ENCODE measurements around the gene MGLL. TPM values are rescaled to one million over a fixed set of nuclear protein-coding genes. Genes with fewer than 3 reads are reported as not detected.

MGLL gene
- total and polyA plus RNA-seq, 2 donors from 2014 or later, result 74.2 to 250 TPM

DNA sequence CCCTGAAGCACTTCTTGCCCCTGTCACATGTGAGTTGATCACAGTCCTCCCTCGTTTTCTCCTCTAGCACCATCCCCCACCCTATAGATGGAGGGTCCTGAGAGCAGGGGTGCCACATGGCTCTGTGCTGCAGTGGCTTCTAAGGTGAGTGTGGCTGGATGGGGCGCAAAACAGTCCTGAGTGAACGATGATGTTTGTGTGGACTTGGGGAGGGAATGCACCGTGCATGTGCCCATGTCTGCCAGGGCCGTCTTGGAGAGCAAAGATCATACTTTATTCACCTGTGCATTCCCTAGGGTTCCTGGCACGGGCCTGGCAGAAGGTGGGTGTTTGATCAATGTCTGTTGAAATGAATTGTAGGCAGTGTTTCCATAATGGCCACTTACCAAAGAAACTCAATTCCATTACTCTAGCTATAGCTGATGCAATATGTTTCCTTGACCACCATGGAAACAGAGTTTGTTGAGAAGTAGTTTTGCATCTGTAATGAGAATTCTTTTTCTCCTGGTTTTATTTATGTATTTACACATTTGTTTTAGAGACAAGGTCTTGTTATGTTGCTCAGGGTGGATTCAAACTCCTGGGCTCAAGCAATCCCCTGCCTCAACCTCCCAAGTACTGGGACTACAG is 91.5 kb downstream of the MGLL start:
- H3K27me3 ChIP-seq (ENCODE audit: control insufficient read depth, insufficient read depth, low read length), result no peaks in the 10 kb centered on the region
- no peaks in the 10 kb centered on the region for H3K36me3 ChIP-seq (ENCODE audit: control insufficient read depth in 2 of 3, insufficient read depth in 3 of 3, low read length in 3 of 3)
- no peak overlapping the region for H3K4me3 ChIP-seq (ENCODE audit: low read length in 3 of 3)
- H3K4me1 ChIP-seq (ENCODE audit: control insufficient read depth in 2 of 3, insufficient read depth in 2 of 3, low read depth in 1 of 3, low read length in 3 of 3), result peaks cover 8 to 33% (median 25%) of the 10 kb centered on the region in 3 donors
- H3K9ac ChIP-seq (ENCODE audit: low read length in 3 of 3), result no peak overlapping the region
- TF ChIP-seq, protein P1, sequence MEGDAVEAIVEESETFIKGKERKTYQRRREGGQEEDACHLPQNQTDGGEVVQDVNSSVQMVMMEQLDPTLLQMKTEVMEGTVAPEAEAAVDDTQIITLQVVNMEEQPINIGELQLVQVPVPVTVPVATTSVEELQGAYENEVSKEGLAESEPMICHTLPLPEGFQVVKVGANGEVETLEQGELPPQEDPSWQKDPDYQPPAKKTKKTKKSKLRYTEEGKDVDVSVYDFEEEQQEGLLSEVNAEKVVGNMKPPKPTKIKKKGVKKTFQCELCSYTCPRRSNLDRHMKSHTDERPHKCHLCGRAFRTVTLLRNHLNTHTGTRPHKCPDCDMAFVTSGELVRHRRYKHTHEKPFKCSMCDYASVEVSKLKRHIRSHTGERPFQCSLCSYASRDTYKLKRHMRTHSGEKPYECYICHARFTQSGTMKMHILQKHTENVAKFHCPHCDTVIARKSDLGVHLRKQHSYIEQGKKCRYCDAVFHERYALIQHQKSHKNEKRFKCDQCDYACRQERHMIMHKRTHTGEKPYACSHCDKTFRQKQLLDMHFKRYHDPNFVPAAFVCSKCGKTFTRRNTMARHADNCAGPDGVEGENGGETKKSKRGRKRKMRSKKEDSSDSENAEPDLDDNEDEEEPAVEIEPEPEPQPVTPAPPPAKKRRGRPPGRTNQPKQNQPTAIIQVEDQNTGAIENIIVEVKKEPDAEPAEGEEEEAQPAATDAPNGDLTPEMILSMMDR (IDR thresholded peaks at IDR 0.05; ENCODE audit: borderline replicate concordance, extremely low read depth, insufficient read depth), result no peak
- intact Hi-C loops (cut with DNase I), result no loop called here
- FAIRE-seq, result no peak
- H3K27ac ChIP-seq (ENCODE audit: low read depth in 2 of 2, low read length in 2 of 2), result no peak overlapping the region
- DNase-seq, result no peak
- H3K9me3 ChIP-seq (ENCODE audit: control insufficient read depth in 2 of 3, insufficient read depth in 1 of 3, low read length in 3 of 3), result no peaks in the 10 kb centered on the region

DNA sequence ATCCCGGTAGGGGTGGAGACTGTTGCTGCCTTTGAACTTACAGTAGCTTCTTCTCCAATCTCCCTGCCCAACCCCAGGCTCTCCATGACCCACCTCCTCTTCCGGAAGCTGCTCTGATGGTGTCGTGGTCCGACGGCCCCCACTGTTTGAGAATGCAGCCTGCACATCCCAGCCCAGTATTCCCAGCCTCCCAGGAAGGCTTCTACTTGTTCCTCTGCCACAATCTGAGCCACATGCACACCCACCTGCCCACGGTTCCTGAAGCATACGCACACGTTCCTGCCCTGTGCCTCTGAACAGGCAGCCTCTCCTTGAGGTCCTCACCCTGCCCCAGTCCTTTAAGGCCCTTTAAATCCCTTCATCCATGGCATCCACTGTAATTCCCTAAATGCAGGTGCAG is 92.1 kb downstream of the MGLL start:
- no peaks in the 10 kb centered on the region for H3K36me3 ChIP-seq (ENCODE audit: control insufficient read depth in 2 of 3, insufficient read depth in 3 of 3, low read length in 3 of 3)
- no peak overlapping the region for H3K27ac ChIP-seq (ENCODE audit: low read depth in 2 of 2, low read length in 2 of 2)
- TF ChIP-seq, protein P1 (IDR thresholded peaks at IDR 0.05; ENCODE audit: borderline replicate concordance, extremely low read depth, insufficient read depth), result no peak
- H3K9me3 ChIP-seq (ENCODE audit: control insufficient read depth in 2 of 3, insufficient read depth in 1 of 3, low read length in 3 of 3), result no peaks in the 10 kb centered on the region
- intact Hi-C loops (cut with DNase I), result no loop called here
- FAIRE-seq (no peak), DNase-seq (no peak)
- no peak overlapping the region for H3K9ac ChIP-seq (ENCODE audit: low read length in 3 of 3)
- no peak overlapping the region for H3K4me3 ChIP-seq (ENCODE audit: low read length in 3 of 3)
- H3K4me1 ChIP-seq (ENCODE audit: control insufficient read depth in 2 of 3, insufficient read depth in 2 of 3, low read depth in 1 of 3, low read length in 3 of 3), result peaks cover 2 to 27% (median 19%) of the 10 kb centered on the region in 3 donors
- no peaks in the 10 kb centered on the region for H3K27me3 ChIP-seq (ENCODE audit: control insufficient read depth, insufficient read depth, low read length)

DNA sequence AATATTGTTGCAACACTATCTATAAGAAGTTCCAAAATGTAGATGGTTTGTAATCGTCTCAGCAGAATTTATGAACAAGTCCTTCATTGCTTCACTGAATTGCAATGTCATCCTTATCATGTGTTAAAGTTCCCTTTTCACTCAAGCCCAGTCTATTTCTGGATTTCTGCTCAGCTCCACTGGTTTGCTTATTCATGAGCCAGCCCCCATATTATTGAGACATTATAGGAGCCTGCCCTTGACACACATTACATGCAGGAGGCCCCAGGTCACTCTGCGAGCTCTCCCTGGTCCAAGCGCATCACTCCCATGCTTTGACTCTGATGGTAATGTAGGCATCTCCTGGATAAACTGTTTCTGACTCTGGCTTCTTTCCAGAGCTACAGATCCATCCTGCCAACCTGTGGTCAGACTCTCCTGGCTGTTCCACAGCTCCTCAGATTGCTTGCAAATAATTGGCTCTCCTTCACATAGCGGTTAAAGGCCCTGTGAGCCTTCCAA is 92.7 kb downstream of the MGLL start:
- no peaks in the 10 kb centered on the region for H3K36me3 ChIP-seq (ENCODE audit: control insufficient read depth in 2 of 3, insufficient read depth in 3 of 3, low read length in 3 of 3)
- TF ChIP-seq, protein P1 (IDR thresholded peaks at IDR 0.05; ENCODE audit: borderline replicate concordance, extremely low read depth, insufficient read depth), result no peak
- H3K27me3 ChIP-seq (ENCODE audit: control insufficient read depth, insufficient read depth, low read length), result no peaks in the 10 kb centered on the region
- H3K27ac ChIP-seq (ENCODE audit: low read depth in 2 of 2, low read length in 2 of 2), result no peak overlapping the region
- H3K4me1 ChIP-seq (ENCODE audit: control insufficient read depth in 2 of 3, insufficient read depth in 2 of 3, low read depth in 1 of 3, low read length in 3 of 3), result peaks cover 0 to 22% (median 14%) of the 10 kb centered on the region in 3 donors
- H3K9ac ChIP-seq (ENCODE audit: low read length in 3 of 3), result no peak overlapping the region
- intact Hi-C loops (cut with DNase I), result no loop called here
- no peak for FAIRE-seq
- no peaks in the 10 kb centered on the region for H3K9me3 ChIP-seq (ENCODE audit: control insufficient read depth in 2 of 3, insufficient read depth in 1 of 3, low read length in 3 of 3)
- no peak overlapping the region for H3K4me3 ChIP-seq (ENCODE audit: low read length in 3 of 3)
- DNase-seq, result no peak

Data from kidney (tissue), 14 donors.